SK-N-SH (cell line): ENCODE measurements around the gene ALG13. TPM values are rescaled to one million over a fixed set of nuclear protein-coding genes. Genes with fewer than 3 reads are reported as not detected.

Experiments
- CTCF ChIA-PET: fragments of 300-600, 350-600 bp; formaldehyde crosslinking; extraction: SDS; loops from one replicate; lab custom pipeline; 2021; lab: Yijun Ruan, JAX
- POLR2A ChIA-PET: fragments of 350-600 bp; sonication (Branson Sonifier 250); formaldehyde crosslinking; extraction: SDS; loops from one replicate; lab custom pipeline; 2020; ENCODE audit warnings: antibody characterized with exemption, inconsistent platforms; lab: Yijun Ruan, JAX
- DNase-seq: peaks from one replicate; pipeline ENCODE4 v3.0.0; 2012
- H2AFZ ChIP-seq: fragments of 200-600 bp; sonication (generic); 2 replicates; pipeline ENCODE4 v1.8.1; 2016; ENCODE audit warnings: antibody characterized with exemption, mild to moderate bottlenecking, low read depth
- H3F3A ChIP-seq: fragments of 200-600 bp; sonication (generic); replicated peaks from 2 replicates; pipeline ENCODE3; 2016; ENCODE audit warnings: antibody characterized with exemption, mild to moderate bottlenecking; ENCODE audit not compliant: insufficient read depth
- H3K27ac ChIP-seq, 2 experiments: fragments of 200-500 bp in 1 of 2; fragments of 200-600 bp in 1 of 2; sonication (Bioruptor generic) in 1 of 2; sonication (generic), shearing (Covaris generic) in 1 of 2; 2 replicates each; pipeline versions ENCODE4 v1.5.1 to v1.6.1; 2014 to 2016; ENCODE audit warnings: low read depth in 2 of 2, inconsistent platforms in 1 of 2, low read length in 1 of 2, mild to moderate bottlenecking in 1 of 2, mixed read lengths in 1 of 2
- H3K27me3 ChIP-seq: fragments of 200-600 bp; sonication (generic), shearing (Covaris generic); 2 replicates; pipeline ENCODE4 v1.6.1; 2016; ENCODE audit warnings: mixed run types; ENCODE audit not compliant: insufficient read depth
- H3K36me3 ChIP-seq, 2 experiments: fragments of 200-500 bp in 1 of 2; fragments of 200-600 bp in 1 of 2; sonication (Bioruptor generic) in 1 of 2; sonication (generic) in 1 of 2; replicated peaks in 1 of 2; 2 replicates each; pipeline versions ENCODE3 to v1.5.1; 2014 to 2016; ENCODE audit warnings: low read length in 1 of 2, mild to moderate bottlenecking in 1 of 2; ENCODE audit not compliant: insufficient read depth in 2 of 2, control insufficient read depth in 1 of 2
- H3K4me1 ChIP-seq, 2 experiments: fragments of 200-500 bp in 1 of 2; fragments of 200-600 bp in 1 of 2; sonication (Bioruptor generic) in 1 of 2; sonication (generic), shearing (Covaris generic) in 1 of 2; 2 replicates each; pipeline versions ENCODE4 v1.5.1 to v1.6.1; 2014 to 2016; ENCODE audit warnings: low read depth in 1 of 2, low read length in 1 of 2, mixed run types in 1 of 2; ENCODE audit not compliant: insufficient read depth in 2 of 2, control insufficient read depth in 1 of 2
- H3K4me2 ChIP-seq: fragments of 200-600 bp; sonication (generic), shearing (Covaris generic); 2 replicates; pipeline ENCODE4 v1.6.1; 2017; ENCODE audit warnings: mixed run types
- H3K4me3 ChIP-seq, 2 experiments: fragments of 200-500 bp in 1 of 2; fragments of 200-600 bp in 1 of 2; sonication (Bioruptor generic) in 1 of 2; sonication (generic), shearing (Covaris generic) in 1 of 2; 2 replicates each; pipeline versions ENCODE4 v1.5.1 to v1.8.1; 2014 to 2016; ENCODE audit warnings: low read depth in 2 of 2, inconsistent platforms in 1 of 2, low read length in 1 of 2, mild to moderate bottlenecking in 1 of 2, mixed read lengths in 1 of 2, moderate library complexity in 1 of 2
- H3K79me2 ChIP-seq: fragments of 200-600 bp; sonication (generic); 2 replicates; pipeline ENCODE4 v1.8.1; 2017; ENCODE audit warnings: mild to moderate bottlenecking; ENCODE audit not compliant: insufficient read depth
- H3K9ac ChIP-seq: fragments of 200-600 bp; sonication (generic); 2 replicates; pipeline ENCODE4 v1.6.1; 2017; ENCODE audit warnings: mixed run types
- H3K9me2 ChIP-seq: fragments of 200-600 bp; sonication (generic); 2 replicates; pipeline ENCODE4 v1.6.1; 2017; ENCODE audit warnings: mixed run types
- H3K9me3 ChIP-seq: fragments of 200-600 bp; sonication (generic); 2 replicates; pipeline ENCODE4 v1.6.1; 2017; ENCODE audit warnings: mixed run types, mild to moderate bottlenecking, moderate library complexity
- H4K20me1 ChIP-seq: fragments of 200-600 bp; sonication (generic); 2 replicates; pipeline ENCODE4 v1.6.1; 2017; ENCODE audit warnings: mild to moderate bottlenecking, mixed run types; ENCODE audit not compliant: insufficient read depth
- EZH2phosphoT487 ChIP-seq: fragments of 200-600 bp; sonication (generic); IDR thresholded peaks from 2 replicates; pipeline ENCODE4 v1.6.1; 2017; ENCODE audit warnings: low read depth, mixed run types, mild to moderate bottlenecking, antibody characterized with exemption, moderate library complexity, borderline replicate concordance
- FOSL2 ChIP-seq: IDR thresholded peaks from 2 replicates; pipeline ENCODE4 v1.4.0; 2012; ENCODE audit warnings: low read depth, mild to moderate bottlenecking, moderate library complexity, borderline replicate concordance
- FOXJ3 ChIP-seq: sonication (generic); formaldehyde crosslinking; IDR thresholded peaks from 2 replicates; pipeline ENCODE4 v1.5.1; 2020; ENCODE audit warnings: mild to moderate bottlenecking, missing genetic modification reagents
- FOXM1 ChIP-seq: IDR thresholded peaks from 2 replicates; pipeline ENCODE4 v1.4.0; 2012; ENCODE audit warnings: low read depth, mild to moderate bottlenecking
- GABPA ChIP-seq: IDR thresholded peaks from 2 replicates; pipeline ENCODE4 v1.4.0; 2012; ENCODE audit warnings: low read depth, mild to moderate bottlenecking
- GATA2 ChIP-seq: sonication (generic); formaldehyde crosslinking; IDR thresholded peaks from 2 replicates; pipeline ENCODE4 v1.5.0; 2020; ENCODE audit warnings: mild to moderate bottlenecking, missing genetic modification reagents
- JUND ChIP-seq: IDR thresholded peaks from 2 replicates; pipeline ENCODE4 v1.4.0; 2012
- MAX ChIP-seq: IDR thresholded peaks from 2 replicates; pipeline ENCODE4 v1.4.0; 2012; ENCODE audit warnings: low read depth
- MXI1 ChIP-seq: IDR thresholded peaks from 2 replicates; pipeline ENCODE4 v1.6.1; 2012; ENCODE audit warnings: mild to moderate bottlenecking, low read depth, low read length, improper control_type of control experiment
- PBX3 ChIP-seq: IDR thresholded peaks from 2 replicates; pipeline ENCODE4; 2012
- RAD21 ChIP-seq: IDR thresholded peaks from 2 replicates; pipeline ENCODE4 v1.6.1; 2012; ENCODE audit warnings: mild to moderate bottlenecking, low read length
- REST ChIP-seq: IDR thresholded peaks from 2 replicates; pipeline ENCODE4 v1.6.1; 2012; ENCODE audit warnings: mild to moderate bottlenecking, low read depth, low read length, moderate library complexity
- RFX5 ChIP-seq: IDR thresholded peaks from 2 replicates; pipeline ENCODE4 v1.6.1; 2012; ENCODE audit warnings: mild to moderate bottlenecking, improper control_type of control experiment, low read length
- SMC3 ChIP-seq: IDR thresholded peaks from 2 replicates; pipeline ENCODE4 v1.6.1; 2012; ENCODE audit warnings: low read depth, low read length, improper control_type of control experiment
- TAF1 ChIP-seq: IDR thresholded peaks from 2 replicates; pipeline ENCODE4 v1.6.1; 2012; ENCODE audit warnings: low read depth, mild to moderate bottlenecking, low read length, moderate library complexity, borderline replicate concordance
- TCF12 ChIP-seq: IDR thresholded peaks from 2 replicates; pipeline ENCODE4 v1.4.0; 2012
- TEAD4 ChIP-seq: IDR thresholded peaks from 2 replicates; pipeline ENCODE4 v1.4.0; 2012; ENCODE audit warnings: mild to moderate bottlenecking, borderline replicate concordance; ENCODE audit not compliant: insufficient read depth
- USF1 ChIP-seq: IDR thresholded peaks from 2 replicates; pipeline ENCODE4 v1.4.0; 2012; ENCODE audit warnings: low read depth, borderline replicate concordance
- YY1 ChIP-seq: IDR thresholded peaks from 2 replicates; pipeline ENCODE4 v1.4.0; 2012; ENCODE audit warnings: low read depth, mild to moderate bottlenecking
- ZBTB33 ChIP-seq: IDR thresholded peaks from 2 replicates; pipeline ENCODE4 v1.4.0; 2012; ENCODE audit warnings: low read depth, borderline replicate concordance
- WGBS: methylation state at CpG from one replicate; pipeline ENCODE4 v1.1.6; 2017; ENCODE audit warnings: low lambda C conversion rate; 5-methylcytosine and 5-hydroxymethylcytosine counted together
- polyA plus RNA-seq, 3 experiments: library from polyadenylated mRNA; depleted of rRNA; stranded (reverse); fragments of >200 nt; gene quantifications; 2 replicates each; pipeline ENCODE4 v1.2.3, GENCODE V29; 2012

The ALG13 gene
- polyA plus RNA-seq, 1 of the 3 experiments (the other 2 are of a cell fraction) = 76.7 TPM

GRCh38 chrX:111743316-111743715 lies 62.3 kb downstream of the ALG13 start (continued):
- TF ChIP-seq PBX3 = no peak
- TF ChIP-seq FOXJ3 (CRISPR knock-in tag) = no peak
- no peak for TF ChIP-seq JUND

- TF ChIP-seq REST = no peak
- no peak for TF ChIP-seq ZBTB33
- no peak for TF ChIP-seq FOXJ3 (CRISPR knock-in tag)
- TF ChIP-seq RFX5 = no peak
- no peak for TF ChIP-seq GATA2
- TF ChIP-seq MAX = no peak
- TF ChIP-seq SMC3 = no peak
- no peak for TF ChIP-seq YY1
- TF ChIP-seq EZH2phosphoT487 = no peak
- TF ChIP-seq TAF1 = no peak
- no peak for TF ChIP-seq MXI1
- no peak for TF ChIP-seq FOSL2
- TF ChIP-seq FOXM1 = no peak
- TF ChIP-seq USF1 = no peak
- no peak for TF ChIP-seq GABPA
- TF ChIP-seq JUND = no peak
- no peak for TF ChIP-seq TEAD4
- TF ChIP-seq RAD21 = no peak
- TF ChIP-seq TCF12 = no peak
- Histone ChIP-seq H3K4me3 (no peak overlapping the region), H3K27me3 (no peaks in the 10 kb centered on the region), H3K36me3 (peaks cover 26 to 40% of the 10 kb centered on the region in 2 experiments), H3K4me1 (no peaks in the 10 kb centered on the region), H3K9me3 (0 out of 2 replicates have a peak, but pooled peaks cover 8% of the 10 kb centered on the region), H4K20me1 (no peaks in the 10 kb centered on the region), H2AFZ (no peak overlapping the region), H3K79me2 (no peaks in the 10 kb centered on the region), H3K9ac (no peak overlapping the region), H3K27ac (no peak overlapping the region), H3K4me2 (no peak overlapping the region), H3K9me2 (no peaks in the 10 kb centered on the region), H3F3A (no peaks in the 10 kb centered on the region)
- POLR2A ChIA-PET = no interaction called here
- CTCF ChIA-PET = no interaction called here
- WGBS = 90% methylated on average over 2 of the region's 2 CpGs
- DNase-seq = no peak
Observed at GRCh38 chrX:111756486-111756885, 75.5 kb downstream of the ALG13 start.
